PC-3 (cell line): ENCODE results near the gene IL3.

Experiments used
- EZH2 ChIP-seq: fragments of 300-600 bp; sonication (generic); IDR thresholded peaks from one replicate; pipeline ENCODE4 v1.6.1; 2017; ENCODE audit warnings: antibody characterized with exemption, mild to moderate bottlenecking, low read length; ENCODE audit not compliant: unreplicated experiment
- EZH2phosphoT487 ChIP-seq: fragments of 300-600 bp; sonication (generic); IDR thresholded peaks from 2 replicates; pipeline ENCODE4 v1.6.1; 2018; ENCODE audit warnings: mild to moderate bottlenecking, antibody characterized with exemption, low read length, borderline replicate concordance
- TF ChIP-seq, protein P1 (sequence below): fragments of 300-600 bp; sonication (generic); conservative IDR thresholded peaks from 2 replicates; pipeline ENCODE4 v1.5.1; 2017; ENCODE audit warnings: antibody characterized with exemption, low read depth, mild to moderate bottlenecking, low read length

DNA sequence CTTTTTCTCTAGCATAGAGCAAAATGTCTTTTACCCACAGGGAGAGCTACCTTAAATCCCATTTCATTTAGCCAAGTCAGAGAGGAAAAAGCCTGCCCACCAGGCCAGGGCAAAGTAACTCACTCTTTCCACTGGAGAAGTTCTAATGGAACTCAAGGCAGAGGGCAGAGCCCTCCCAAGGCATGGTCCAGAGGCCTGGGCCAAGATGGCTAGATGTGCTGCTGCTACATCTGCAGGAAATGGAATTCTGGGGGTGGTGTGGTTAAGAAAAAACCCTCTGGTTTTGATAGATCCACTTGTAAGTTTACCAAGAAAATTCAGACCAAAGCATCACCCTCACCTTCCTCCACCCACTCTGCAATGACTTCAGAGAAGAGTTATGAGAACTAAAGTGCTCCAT is 50.5 kb downstream of the IL3 start:
- TF ChIP-seq, protein P1, sequence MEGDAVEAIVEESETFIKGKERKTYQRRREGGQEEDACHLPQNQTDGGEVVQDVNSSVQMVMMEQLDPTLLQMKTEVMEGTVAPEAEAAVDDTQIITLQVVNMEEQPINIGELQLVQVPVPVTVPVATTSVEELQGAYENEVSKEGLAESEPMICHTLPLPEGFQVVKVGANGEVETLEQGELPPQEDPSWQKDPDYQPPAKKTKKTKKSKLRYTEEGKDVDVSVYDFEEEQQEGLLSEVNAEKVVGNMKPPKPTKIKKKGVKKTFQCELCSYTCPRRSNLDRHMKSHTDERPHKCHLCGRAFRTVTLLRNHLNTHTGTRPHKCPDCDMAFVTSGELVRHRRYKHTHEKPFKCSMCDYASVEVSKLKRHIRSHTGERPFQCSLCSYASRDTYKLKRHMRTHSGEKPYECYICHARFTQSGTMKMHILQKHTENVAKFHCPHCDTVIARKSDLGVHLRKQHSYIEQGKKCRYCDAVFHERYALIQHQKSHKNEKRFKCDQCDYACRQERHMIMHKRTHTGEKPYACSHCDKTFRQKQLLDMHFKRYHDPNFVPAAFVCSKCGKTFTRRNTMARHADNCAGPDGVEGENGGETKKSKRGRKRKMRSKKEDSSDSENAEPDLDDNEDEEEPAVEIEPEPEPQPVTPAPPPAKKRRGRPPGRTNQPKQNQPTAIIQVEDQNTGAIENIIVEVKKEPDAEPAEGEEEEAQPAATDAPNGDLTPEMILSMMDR: no peak
- TF ChIP-seq EZH2 (no peak), EZH2phosphoT487 (no peak)
